ENCODE data around the gene NFYA.
"Not testable (repeated sequence)": the region's sequence is repeated elsewhere in the genome, so short reads cannot be mapped to it uniquely, and the experiment has no call there.

The NFYA gene

GRCh38 chr6:41073968-41074691 is 1.4 kb downstream of the NFYA start:
- DNase-seq, result no peak

DNA sequence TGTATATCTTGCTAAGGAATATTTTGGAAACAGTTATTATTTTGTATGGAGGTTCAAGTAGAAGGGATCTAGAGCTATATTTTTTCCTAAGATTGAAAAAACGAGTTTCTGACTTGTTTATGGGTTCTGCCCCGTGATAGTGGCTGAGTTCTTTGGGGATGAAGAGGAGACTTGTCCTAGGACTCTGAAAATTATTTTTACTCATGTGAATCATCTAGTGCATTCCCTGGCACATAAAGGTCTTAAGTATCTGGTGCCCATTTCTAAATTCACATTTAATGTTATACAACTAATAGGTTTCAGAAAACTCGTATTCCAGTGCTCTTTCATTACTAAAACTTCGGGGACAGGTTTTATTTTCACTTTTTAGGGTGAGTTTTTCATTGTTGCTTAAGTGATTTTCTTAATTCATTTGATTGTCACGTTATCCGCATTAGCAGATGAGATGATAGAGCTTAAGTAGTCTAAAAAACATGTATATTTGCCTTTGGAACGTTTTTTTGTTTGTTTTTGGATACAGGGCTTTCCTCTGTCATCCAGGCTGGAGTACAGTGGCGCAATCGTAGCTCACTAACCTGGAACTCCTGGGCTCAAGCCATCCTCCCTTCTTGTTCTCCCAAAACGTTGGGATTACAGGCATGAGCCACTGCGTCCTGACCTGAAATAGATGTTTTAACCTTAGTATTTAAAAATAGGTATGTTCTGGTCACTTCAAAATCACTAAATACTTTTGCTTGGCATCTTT is 2.1 kb downstream of the NFYA start:
- DNase-seq, result no peak

DNA sequence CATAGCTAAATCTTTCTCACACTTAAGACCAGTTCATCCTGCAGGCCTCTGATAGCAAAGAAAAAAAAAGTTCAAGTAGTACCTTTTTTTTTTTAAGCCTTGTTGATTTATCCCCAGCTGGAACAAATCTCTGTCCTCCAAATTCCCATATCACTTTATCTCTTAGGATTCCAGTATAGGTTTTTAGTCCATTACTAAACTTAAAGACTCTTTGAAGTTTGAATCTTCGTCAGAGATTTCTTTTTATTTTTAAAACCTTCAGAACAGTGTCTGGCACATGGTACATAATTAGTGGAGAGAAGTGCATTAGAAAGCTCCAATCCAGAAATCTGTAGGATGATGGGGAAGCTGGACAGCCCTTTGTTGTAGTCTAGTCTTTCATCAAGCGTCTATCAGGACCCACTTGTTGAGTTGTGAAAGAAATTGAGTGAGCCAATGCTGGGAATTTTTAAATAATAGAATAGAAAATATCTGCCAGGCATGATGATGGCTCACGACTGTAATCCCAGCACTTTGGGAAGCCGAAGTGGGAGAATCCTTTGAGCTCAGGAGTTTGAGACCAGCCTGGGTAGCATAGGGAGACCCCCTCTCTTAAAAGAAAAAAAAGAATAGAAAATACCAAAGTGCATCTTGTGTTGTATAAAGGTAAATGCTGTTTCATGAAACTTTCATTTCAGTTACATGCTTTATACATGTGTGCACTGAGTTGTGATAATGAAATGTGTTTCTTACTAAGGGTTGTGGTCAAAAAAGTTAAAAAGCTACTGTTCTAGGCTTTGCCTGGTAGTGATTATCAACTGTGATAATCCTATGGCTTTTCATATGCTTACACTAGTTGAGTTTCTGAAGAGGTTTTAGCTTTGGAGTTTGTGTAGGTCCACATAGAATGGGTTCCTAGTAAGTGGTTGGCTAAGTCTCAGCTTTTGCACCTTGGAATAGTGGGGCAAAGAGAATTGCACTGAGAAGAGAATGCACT is 3.2 kb downstream of the NFYA start:
- DNase-seq, result no peak

DNA sequence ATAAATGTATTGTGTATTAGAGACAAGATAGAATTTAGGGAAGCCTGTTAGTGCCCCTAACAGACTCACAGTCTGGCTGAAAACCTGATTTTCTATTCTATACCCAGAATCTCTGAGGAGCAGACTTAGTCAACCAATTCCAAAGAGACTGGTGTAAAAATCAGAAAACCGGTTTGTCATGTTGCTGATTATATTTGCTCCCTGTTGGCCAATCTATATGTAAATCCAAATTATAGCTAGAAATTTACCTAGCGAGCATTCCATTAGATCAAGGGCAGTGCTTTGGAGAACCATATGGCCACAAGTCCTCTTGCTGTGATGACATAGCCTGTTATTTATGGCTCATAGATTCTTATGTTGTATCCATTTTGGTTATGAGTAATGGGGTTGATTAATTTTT is 4.8 kb downstream of the NFYA start:
- no peak for DNase-seq

DNA sequence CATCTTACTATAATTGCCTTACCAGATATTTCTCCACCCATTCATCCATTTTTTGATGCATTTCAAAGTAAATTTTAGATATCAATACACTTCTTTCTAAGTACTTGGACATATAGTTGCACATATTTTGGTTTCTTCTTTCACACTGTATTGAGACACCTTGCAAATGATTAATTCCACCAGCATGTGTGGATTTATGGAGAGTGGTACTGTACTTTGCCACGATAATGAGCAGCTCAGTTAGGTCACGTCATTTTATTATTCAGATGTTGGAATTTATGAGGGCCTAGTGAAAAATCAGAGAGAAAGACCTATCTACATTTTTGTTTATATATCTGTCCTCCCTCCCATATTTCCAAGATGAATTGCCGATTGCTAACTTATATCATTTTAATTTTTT is 5.3 kb downstream of the NFYA start:
- no peak for DNase-seq

- DNase-seq, result no peak
Measured at GRCh38 chr6:41079080-41079479, 6.3 kb downstream of the NFYA start.

DNA sequence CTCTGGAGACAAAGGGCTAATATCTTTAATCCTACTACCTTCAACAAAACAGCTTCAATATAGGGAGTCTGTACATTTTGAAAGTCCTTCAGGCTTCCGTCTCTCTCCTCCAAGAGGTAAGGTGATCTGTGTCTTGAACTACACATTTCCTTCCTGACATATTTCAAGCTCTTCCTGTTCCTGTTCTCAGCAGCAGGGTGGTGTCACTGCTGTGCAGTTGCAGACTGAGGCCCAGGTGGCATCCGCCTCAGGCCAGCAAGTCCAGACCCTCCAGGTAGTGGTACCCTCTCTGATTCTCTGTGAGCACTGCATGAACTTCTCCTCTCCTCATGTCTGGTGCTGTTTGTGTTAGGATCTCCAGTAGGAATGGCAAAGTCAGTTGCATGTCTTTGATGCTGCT is 7.8 kb downstream of the NFYA start:
- DNase-seq, result no peak

GRCh38 chr6:41083072-41083471 is 10.3 kb downstream of the NFYA start:
- DNase-seq, result no peak

DNA sequence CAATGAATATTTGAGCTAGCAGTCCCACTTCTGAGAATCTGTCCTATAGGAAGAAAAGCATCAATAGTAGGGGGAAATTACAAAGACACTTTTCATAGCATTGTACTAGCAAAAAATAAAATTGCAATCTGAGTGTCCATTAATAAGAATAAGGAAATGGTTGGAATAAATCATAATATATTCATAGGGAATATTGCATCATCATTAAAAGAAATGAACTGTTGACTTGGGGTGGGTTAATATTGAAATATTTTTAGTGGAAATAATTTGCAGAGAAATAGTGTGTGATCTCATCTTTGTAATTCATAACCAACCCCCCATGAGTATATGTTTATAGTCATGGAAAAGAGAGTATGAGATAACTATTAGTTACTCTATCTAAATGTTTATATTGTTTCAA is 12.4 kb downstream of the NFYA start:
- DNase-seq, result no peak

DNA sequence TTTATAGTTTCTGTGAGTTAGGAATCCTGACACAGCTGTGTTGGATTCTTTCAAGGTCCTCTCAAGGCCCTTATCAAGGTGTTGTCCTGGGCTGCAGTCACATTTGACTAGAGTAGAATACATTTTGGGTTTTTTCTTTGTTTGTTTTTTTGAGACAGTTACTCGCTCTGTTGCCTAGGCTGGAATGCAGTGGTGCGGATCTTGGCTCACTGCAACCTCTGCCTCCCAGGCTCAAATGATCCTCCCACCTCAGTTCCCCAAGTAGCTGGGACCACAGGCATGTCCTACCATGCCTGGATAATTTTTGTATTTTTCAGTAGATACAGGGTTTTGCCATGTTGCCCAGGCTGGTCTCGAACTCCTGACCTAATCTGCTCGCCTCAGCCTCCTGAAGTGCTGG is 15.7 kb downstream of the NFYA start:
- no peak for DNase-seq

GRCh38 chr6:41090841-41091761 is 18.3 kb downstream of the NFYA start:
- no peak for DNase-seq

DNA sequence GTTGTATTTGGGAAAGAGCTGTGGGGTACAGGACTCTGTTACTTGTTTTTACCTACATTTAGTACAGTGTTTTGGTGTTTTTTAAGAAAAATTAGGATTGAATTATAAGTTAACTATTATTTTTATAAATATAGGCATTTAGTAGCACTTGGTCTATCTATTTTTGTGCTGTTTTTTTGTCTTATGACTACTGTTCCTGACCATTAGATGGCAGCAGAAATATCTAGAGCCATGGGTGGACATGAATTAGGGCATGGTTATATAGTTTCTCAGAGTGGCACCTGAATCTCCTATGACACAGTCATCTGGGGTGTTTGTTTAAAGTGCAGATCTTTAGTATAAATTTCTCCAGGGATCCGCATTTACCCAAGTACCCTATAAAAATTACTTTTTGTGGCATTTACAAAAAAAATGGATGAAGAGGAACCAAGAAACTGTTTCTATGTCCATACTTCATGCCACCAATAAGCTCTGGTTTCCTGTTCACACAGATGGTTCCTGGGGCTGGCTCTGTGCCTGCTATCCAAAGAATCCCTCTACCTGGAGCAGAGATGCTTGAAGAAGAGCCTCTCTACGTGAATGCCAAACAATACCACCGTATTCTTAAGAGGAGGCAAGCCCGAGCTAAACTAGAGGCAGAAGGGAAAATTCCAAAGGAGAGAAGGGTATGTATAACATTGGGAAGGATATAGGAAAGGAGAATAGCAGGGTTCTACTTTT is 19.8 kb downstream of the NFYA start:
- DNase-seq, result peak; percentile 13

GRCh38 chr6:41093729-41094128 is 21.0 kb downstream of the NFYA start:
- no peak for DNase-seq

- DNase-seq, result peak; percentile 40
Measured at GRCh38 chr6:41097467-41098090, 24.8 kb downstream of the NFYA start.

DNA sequence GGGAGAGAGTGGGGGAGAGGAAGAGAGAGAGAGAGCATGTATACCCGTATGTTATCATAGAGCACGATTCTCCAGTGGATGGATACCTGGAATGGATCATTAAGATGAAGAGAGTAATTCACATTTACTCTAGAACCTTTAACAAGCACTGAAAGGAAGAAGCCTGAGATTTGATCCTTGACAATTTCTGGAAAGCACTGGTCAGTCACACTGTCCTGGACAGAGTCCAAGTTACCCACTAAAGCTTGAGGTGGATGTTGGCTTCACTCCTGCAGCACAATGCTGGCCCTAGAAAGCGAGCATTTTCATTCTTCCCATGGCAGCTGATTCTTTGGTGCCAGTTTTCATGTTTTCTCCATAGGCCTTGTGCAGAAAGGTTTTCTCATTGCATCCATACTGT is 25.6 kb downstream of the NFYA start:
- no peak for DNase-seq

GRCh38 chr6:41100871-41101287 is 28.1 kb downstream of the NFYA start:
- peak; percentile 13 for DNase-seq

DNA sequence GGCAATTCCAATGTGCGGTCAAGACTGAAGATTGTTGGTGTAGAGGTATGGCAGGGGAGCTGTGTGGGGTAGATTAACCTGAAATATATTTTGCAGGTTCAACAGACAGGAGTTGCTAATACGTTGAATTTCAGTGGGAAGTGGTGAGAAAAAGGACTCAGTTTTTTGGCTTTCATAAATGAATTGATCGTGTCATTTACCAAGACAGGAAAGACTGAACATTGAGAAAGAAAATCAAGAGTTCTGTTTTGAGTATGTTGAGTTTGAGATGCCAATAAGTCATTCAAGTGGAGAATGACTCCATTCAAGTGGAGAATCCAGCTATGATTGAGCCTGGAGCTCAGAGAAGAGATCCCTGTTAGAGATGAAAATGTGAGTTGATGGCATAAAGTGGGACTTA is 31.1 kb downstream of the NFYA start:
- no peak for DNase-seq

GRCh38 chr6:41111017-41111416 is 38.2 kb downstream of the NFYA start:
- no peak for DNase-seq

GRCh38 chr6:41115027-41115426 is 42.3 kb downstream of the NFYA start:
- not testable (repeated sequence) for DNase-seq

GRCh38 chr6:41119508-41119907 is 46.7 kb downstream of the NFYA start:
- no peak for DNase-seq

GRCh38 chr6:41120058-41120457 is 47.3 kb downstream of the NFYA start:
- no peak for DNase-seq
